ENCODE measurements around the gene MYO16. TPM values are rescaled to one million over a fixed set of nuclear protein-coding genes. Genes with fewer than 3 reads are reported as not detected.

MYO16 gene
- total RNA-seq, 1 experiment from 2014 or later = not detected

GRCh38 chr13:109151696-109152095 lies 522.3 kb downstream of the MYO16 start:
- no peak overlapping the region for H3K27ac Mint-ChIP-seq
- Histone ChIP-seq H2BK20ac (ENCODE audit: low read depth, low read length, poor library complexity, severe bottlenecking) (no peak overlapping the region), H3K79me1 (ENCODE audit: insufficient read depth, low read depth, low read length, poor library complexity, severe bottlenecking) (no peaks in the 10 kb centered on the region), H4K91ac (ENCODE audit: insufficient read length, low read depth, low read length) (no peak overlapping the region), H2BK15ac (ENCODE audit: low read depth, low read length) (no peak overlapping the region), H3K23ac (ENCODE audit: insufficient read length, low read depth, low read length) (no peak overlapping the region), H3K4ac (ENCODE audit: low read depth, low read length) (no peak overlapping the region), H2BK120ac (ENCODE audit: low read depth, low read length, poor library complexity, severe bottlenecking) (no peak overlapping the region), H2AFZ (ENCODE audit: low read length) (no peak overlapping the region), H2BK12ac (ENCODE audit: insufficient read length, low read depth, low read length) (no peak overlapping the region), H4K20me1 (ENCODE audit: control insufficient read depth, insufficient read depth, insufficient read length) (no peaks in the 10 kb centered on the region), H3K18ac (ENCODE audit: insufficient read length, low read depth, low read length) (no peak overlapping the region), H3K4me2 (ENCODE audit: insufficient read depth, insufficient read length, low read length) (no peak overlapping the region), H3K14ac (ENCODE audit: insufficient read depth, low read length) (no peak overlapping the region), H2AK5ac (ENCODE audit: insufficient read length, low read length) (no peak overlapping the region), H3K9ac (ENCODE audit: extremely low read depth, insufficient read length, low read length) (no peak overlapping the region), H3K27ac (ENCODE audit: insufficient read length, low read depth, low read length) (no peak overlapping the region), H3K79me2 (ENCODE audit: insufficient read depth, low read length) (no peaks in the 10 kb centered on the region), H4K5ac (ENCODE audit: insufficient read length, low read depth, low read length) (no peak overlapping the region), H3K9me3 (ENCODE audit: control insufficient read depth, low read depth, low read length) (no peaks in the 10 kb centered on the region), H2BK5ac (ENCODE audit: insufficient read length, low read length) (no peak overlapping the region), H3K4me1 (ENCODE audit: insufficient read depth, low read length) (no peaks in the 10 kb centered on the region), H3K56ac (ENCODE audit: insufficient read length, low read depth, low read length) (no peak overlapping the region), H4K8ac (replicated peaks; ENCODE audit: insufficient read length, low read depth, low read length) (no peak overlapping the region), H3T11ph (ENCODE audit: low read length) (no peak overlapping the region), H3K27me3 (ENCODE audit: insufficient read depth, low read length) (no peaks in the 10 kb centered on the region), H3K23me2 (ENCODE audit: insufficient read length, low read depth, low read length, poor library complexity, severe bottlenecking) (no peaks in the 10 kb centered on the region)
- H3K27me3 Mint-ChIP-seq (ENCODE audit: low read depth) = no peaks in the 10 kb centered on the region; the same call in 1 of the 2 replicates
- TF ChIP-seq CTCF (conservative IDR thresholded peaks at IDR 0.05) = no peak
- H3K4me1 Mint-ChIP-seq = peaks cover 21 to 43% of the 10 kb centered on the region in 2 experiments
- H3K36me3 Mint-ChIP-seq (ENCODE audit: insufficient read depth in 1 of 3, low read depth in 3 of 3) = no peaks in the 10 kb centered on the region; a peak in 1 of 7 replicates
- H3K4me3 Mint-ChIP-seq = no peak overlapping the region
- no peak for DNase-seq
- H3K9me3 Mint-ChIP-seq = no peaks in the 10 kb centered on the region
- WGBS (ENCODE audit: extremely low coverage, insufficient read length, low lambda C conversion rate) = no CpG with 5 or more reads among the region's 5 CpGs
